Measurements from ENCODE around the gene INIP. TPM values are rescaled to one million over a fixed set of nuclear protein-coding genes. Genes with fewer than 3 reads are reported as not detected.

Gene INIP
- 16.1 and 17.1 TPM in 2 replicates for total RNA-seq

GRCh38 chr9:112717661-112718331, at the start of gene INIP:
TSS of gene INIP (minus strand) at chr9:112718117. CDS start at chr9:112716485, 1,632 bp downstream.
- Histone ChIP-seq H3K27me3 (ENCODE audit: control insufficient read depth, insufficient read depth, low read length) (no peaks in the 10 kb centered on the region), H3K4me3 (ENCODE audit: low read depth, low read length) (peak within 1 kb of the TSS; percentile 98), H3K36me3 (ENCODE audit: control insufficient read depth, insufficient read depth, low read length) (no peaks in the 10 kb centered on the region)
- FAIRE-seq = no peak
- peak; percentile 93 for DNase-seq (ENCODE audit: low read depth)
- TF ChIP-seq CTCF (IDR thresholded peaks at IDR 0.05; ENCODE audit: insufficient read depth, low read length, severe bottlenecking) = peak; percentile 36

GRCh38 chr9:112765281-112765680, 47.4 kb upstream of the INIP start:
- no peak overlapping the region for H3K4me3 ChIP-seq (ENCODE audit: low read depth, low read length)
- FAIRE-seq = no peak
- DNase-seq (ENCODE audit: low read depth) = no peak
- TF ChIP-seq CTCF (IDR thresholded peaks at IDR 0.05; ENCODE audit: insufficient read depth, low read length, severe bottlenecking) = no peak
- H3K36me3 ChIP-seq (ENCODE audit: control insufficient read depth, insufficient read depth, low read length) = no peaks in the 10 kb centered on the region
- H3K27me3 ChIP-seq (ENCODE audit: control insufficient read depth, insufficient read depth, low read length) = no peaks in the 10 kb centered on the region

GRCh38 chr9:112764837-112765236, 46.9 kb upstream of the INIP start:
- Histone ChIP-seq H3K4me3 (ENCODE audit: low read depth, low read length) (no peak overlapping the region), H3K36me3 (ENCODE audit: control insufficient read depth, insufficient read depth, low read length) (no peaks in the 10 kb centered on the region), H3K27me3 (ENCODE audit: control insufficient read depth, insufficient read depth, low read length) (no peaks in the 10 kb centered on the region)
- FAIRE-seq = no peak
- no peak for TF ChIP-seq CTCF (IDR thresholded peaks at IDR 0.05; ENCODE audit: insufficient read depth, low read length, severe bottlenecking)
- no peak for DNase-seq (ENCODE audit: low read depth)

GRCh38 chr9:112764344-112764743, 46.4 kb upstream of the INIP start:
- DNase-seq (ENCODE audit: low read depth) (peak; percentile 39), FAIRE-seq (no peak)
- TF ChIP-seq CTCF (IDR thresholded peaks at IDR 0.05; ENCODE audit: insufficient read depth, low read length, severe bottlenecking) = no peak
- H3K27me3 ChIP-seq (ENCODE audit: control insufficient read depth, insufficient read depth, low read length) = no peaks in the 10 kb centered on the region
- no peak overlapping the region for H3K4me3 ChIP-seq (ENCODE audit: low read depth, low read length)
- H3K36me3 ChIP-seq (ENCODE audit: control insufficient read depth, insufficient read depth, low read length) = no peaks in the 10 kb centered on the region

- no peak for FAIRE-seq
- DNase-seq (ENCODE audit: low read depth) = no peak
- Histone ChIP-seq H3K4me3 (ENCODE audit: low read depth, low read length) (no peak overlapping the region), H3K27me3 (ENCODE audit: control insufficient read depth, insufficient read depth, low read length) (no peaks in the 10 kb centered on the region), H3K36me3 (ENCODE audit: control insufficient read depth, insufficient read depth, low read length) (no peaks in the 10 kb centered on the region)
- TF ChIP-seq CTCF (IDR thresholded peaks at IDR 0.05; ENCODE audit: insufficient read depth, low read length, severe bottlenecking) = no peak
Observed at GRCh38 chr9:112762726-112763518, 45.0 kb upstream of the INIP start.
